GM21423 (cell line): Measurements from ENCODE around the gene IQCF6.
"Not testable (repeated sequence)": the region's sequence is repeated elsewhere in the genome, so short reads cannot be mapped to it uniquely, and the experiment has no call there.

ENCODE experiments used
- ATAC-seq: cut with Tn5 transposase; IDR thresholded peaks from one replicate; pipeline ENCODE4 v1.9.1; 2021; ENCODE audit warnings: mild to moderate bottlenecking, moderate library complexity; ENCODE audit not compliant: unreplicated experiment

IQCF6 gene

GRCh38 chr3:51773529-51774056 lies 5.4 kb downstream of the IQCF6 start:
- ATAC-seq = no peak

GRCh38 chr3:51759203-51759602 lies 19.8 kb downstream of the IQCF6 start:
- no peak for ATAC-seq

GRCh38 chr3:51753763-51754750 lies 25.0 kb downstream of the IQCF6 start:
- ATAC-seq = not testable (repeated sequence)

DNA sequence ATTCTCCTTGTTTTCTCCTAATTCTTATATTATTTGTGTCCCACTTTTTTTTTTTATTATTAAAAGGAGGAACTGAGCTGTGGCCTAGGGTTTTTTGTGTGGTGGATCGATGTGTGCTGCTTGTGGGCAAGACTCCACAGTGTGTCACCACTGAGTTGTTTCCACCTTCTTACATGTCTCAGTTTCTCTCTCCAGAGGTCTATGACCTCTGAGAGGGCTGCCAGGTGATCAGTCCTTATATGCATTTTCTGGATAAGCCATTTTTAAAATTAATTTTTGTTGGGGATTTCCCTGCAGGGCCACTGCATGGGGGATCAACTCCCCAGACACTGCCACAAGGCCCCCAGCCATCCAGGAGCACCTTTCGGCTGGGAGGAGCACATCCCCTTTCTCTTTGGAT lies 27.8 kb downstream of the IQCF6 start:
- no peak for ATAC-seq

- ATAC-seq = no peak
Observed at GRCh38 chr3:51750878-51751277, 28.2 kb downstream of the IQCF6 start.

GRCh38 chr3:51748327-51748726 lies 30.7 kb downstream of the IQCF6 start:
- ATAC-seq = no peak

GRCh38 chr3:51747840-51748239 lies 31.2 kb downstream of the IQCF6 start:
- ATAC-seq = no peak

- ATAC-seq = not testable (repeated sequence)
Observed at GRCh38 chr3:51742978-51743377, 36.1 kb downstream of the IQCF6 start.

DNA sequence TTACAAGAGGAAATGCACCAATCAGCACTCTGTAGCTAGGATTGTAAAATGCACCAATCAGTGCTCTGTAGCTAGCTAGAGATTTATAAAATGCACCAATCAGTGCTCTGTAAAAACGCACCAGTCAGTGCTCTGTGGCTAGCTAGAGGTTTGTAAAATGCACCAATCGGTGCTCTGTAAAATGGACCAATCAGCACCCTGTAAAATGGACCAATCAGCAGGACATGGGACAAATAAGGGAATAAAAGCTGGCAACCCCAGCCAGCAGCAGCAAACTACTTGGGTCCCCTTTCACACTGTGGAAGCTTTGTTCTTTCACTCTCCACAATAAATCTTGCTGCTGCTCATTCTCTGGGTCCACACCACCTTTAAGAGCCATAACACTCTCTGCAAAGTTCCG lies 36.7 kb downstream of the IQCF6 start:
- not testable (repeated sequence) for ATAC-seq

GRCh38 chr3:51739110-51739509 lies 39.9 kb downstream of the IQCF6 start:
- no peak for ATAC-seq

DNA sequence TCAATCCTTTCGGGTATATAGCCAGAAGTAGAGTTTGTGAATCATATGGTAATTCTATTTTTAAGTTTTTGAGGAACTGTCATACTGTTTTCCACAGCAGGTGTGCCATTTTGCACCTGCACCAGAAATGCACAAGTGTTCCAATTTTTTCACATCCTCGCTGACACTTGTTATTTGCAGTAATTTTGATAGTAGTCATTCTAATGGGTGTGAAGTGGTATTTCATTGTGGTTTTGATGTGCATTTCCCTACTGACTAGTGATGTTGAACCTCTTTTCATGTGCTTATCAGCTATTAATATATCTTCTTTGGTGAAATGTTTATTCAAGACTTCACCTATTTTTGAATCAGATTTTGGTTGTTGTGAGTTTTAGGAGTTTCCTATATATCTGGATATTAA lies 43.1 kb downstream of the IQCF6 start:
- ATAC-seq = no peak

GRCh38 chr3:51735039-51735438 lies 44.0 kb downstream of the IQCF6 start:
- no peak for ATAC-seq

DNA sequence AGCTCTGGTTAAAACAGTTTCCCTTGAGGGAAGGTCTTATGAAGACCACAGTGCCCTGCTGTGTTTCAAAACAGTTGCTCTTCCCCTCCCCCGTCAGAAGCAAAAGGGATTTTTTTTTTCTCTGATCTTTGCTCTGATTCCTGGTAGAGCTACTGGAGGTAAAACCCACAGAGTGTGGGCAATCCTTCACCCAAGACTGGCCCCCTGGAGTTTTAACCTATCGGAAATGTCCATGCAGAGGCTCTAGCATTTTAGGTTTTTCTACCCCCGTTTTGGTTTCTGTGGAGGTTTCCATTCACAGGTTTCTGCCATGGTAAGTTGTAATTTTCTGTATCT lies 44.5 kb downstream of the IQCF6 start:
- ATAC-seq = no peak

DNA sequence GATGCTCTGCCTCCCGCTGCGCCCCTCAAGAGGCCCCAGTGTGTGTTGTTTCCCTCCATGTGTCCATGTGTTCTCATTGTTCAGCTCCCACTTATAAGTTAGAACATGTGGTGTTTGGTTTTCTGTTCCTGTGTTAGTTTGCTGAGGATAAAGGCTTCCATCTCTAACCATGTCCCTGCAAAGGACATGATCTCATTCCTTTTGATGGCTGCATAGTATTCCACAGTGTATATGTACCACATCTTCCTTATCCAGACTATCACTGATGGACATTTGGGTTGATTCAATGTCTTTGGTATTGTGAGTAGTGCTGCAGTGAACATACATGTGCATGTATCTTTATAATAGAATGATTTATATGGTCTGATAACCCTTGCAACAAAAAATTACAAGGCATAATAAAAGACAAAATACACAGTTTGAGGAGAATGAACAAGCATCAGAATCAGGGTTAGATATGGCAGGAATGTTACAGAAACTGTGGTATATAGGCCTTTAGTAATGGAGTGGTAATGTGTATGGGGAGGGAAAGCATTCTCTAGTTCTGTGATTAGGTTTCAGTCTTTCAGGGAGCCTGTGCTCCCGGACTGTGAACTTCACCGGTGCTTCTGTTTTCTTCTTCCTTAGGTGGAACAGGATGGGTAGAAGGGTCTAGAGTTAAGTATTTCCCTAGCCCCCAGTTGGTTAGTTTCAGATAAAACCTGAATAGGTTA lies 45.0 kb downstream of the IQCF6 start:
- ATAC-seq = no peak

- no peak for ATAC-seq
Observed at GRCh38 chr3:51729042-51729633, 49.9 kb downstream of the IQCF6 start.
